Stimulated activated CD4-positive, alpha-beta T cell treated with anti-CD3 and anti-CD28 coated beads, Interleukin-1b, Interleukin-23, amount 100 ng/mL, for 48 hours (primary cell): ENCODE data around the gene SEZ6.
"Not testable (repeated sequence)": the region's sequence is repeated elsewhere in the genome, so short reads cannot be mapped to it uniquely, and the experiment has no call there.

Source experiments
- DNase-seq: peaks from one replicate; pipeline ENCODE4 v3.0.0-alpha.2; 2020

The SEZ6 gene

GRCh38 chr17:28951428-28951990 lies 54.3 kb downstream of the SEZ6 start, which contains the start of gene PHF12:
TSS of gene PHF12 (minus strand) at chr17:28951518. CDS start at chr17:28950960, 558 bp downstream.
- peak; percentile 100 for DNase-seq

GRCh38 chr17:28950752-28951427 lies 54.9 kb downstream of the SEZ6 start:
- peak; percentile 22 for DNase-seq

- DNase-seq = peak; percentile 53
These were observed 55.6 kb downstream of the SEZ6 start for GRCh38 chr17:28950017-28950751.

- DNase-seq = peak; percentile 78
These were observed 56.4 kb downstream of the SEZ6 start for GRCh38 chr17:28949185-28950016.

GRCh38 chr17:28948873-28949184 lies 57.0 kb downstream of the SEZ6 start:
- DNase-seq = no peak

- DNase-seq = no peak
These were observed 57.5 kb downstream of the SEZ6 start for GRCh38 chr17:28948342-28948741.

GRCh38 chr17:28947639-28948038 lies 58.2 kb downstream of the SEZ6 start:
- no peak for DNase-seq

GRCh38 chr17:28946239-28946638 lies 59.6 kb downstream of the SEZ6 start:
- no peak for DNase-seq

GRCh38 chr17:28944862-28945741 lies 60.7 kb downstream of the SEZ6 start:
- DNase-seq = no peak

GRCh38 chr17:28944343-28944742 lies 61.5 kb downstream of the SEZ6 start:
- no peak for DNase-seq

- no peak for DNase-seq
These were observed 62.9 kb downstream of the SEZ6 start for GRCh38 chr17:28942925-28943324.

- DNase-seq = no peak
These were observed 64.6 kb downstream of the SEZ6 start for GRCh38 chr17:28941251-28941650.

- DNase-seq = no peak
These were observed 65.2 kb downstream of the SEZ6 start for GRCh38 chr17:28940675-28941074.

GRCh38 chr17:28940142-28940541 lies 65.7 kb downstream of the SEZ6 start:
- no peak for DNase-seq

- no peak for DNase-seq
These were observed 67.3 kb downstream of the SEZ6 start for GRCh38 chr17:28938552-28938951.

- no peak for DNase-seq
These were observed 68.6 kb downstream of the SEZ6 start for GRCh38 chr17:28937044-28937729.

GRCh38 chr17:28935744-28936460 lies 69.9 kb downstream of the SEZ6 start:
- no peak for DNase-seq

- not testable (repeated sequence) for DNase-seq
These were observed 71.3 kb downstream of the SEZ6 start for GRCh38 chr17:28934508-28934907.

GRCh38 chr17:28929787-28930186 lies 76.0 kb downstream of the SEZ6 start:
- DNase-seq = no peak

GRCh38 chr17:28928061-28928460 lies 77.8 kb downstream of the SEZ6 start:
- peak; percentile 58 for DNase-seq

- DNase-seq = no peak
These were observed 79.0 kb downstream of the SEZ6 start for GRCh38 chr17:28926786-28927185.
